CD4-positive, alpha-beta memory T cell (primary cell): ENCODE results near the gene NKD2. TPM values are rescaled to one million over a fixed set of nuclear protein-coding genes. Genes with fewer than 3 reads are reported as not detected.

ENCODE experiments used
- CTCF ChIA-PET: fragments of 350-600 bp; sonication (Branson Sonifier 250); formaldehyde crosslinking; loops from one replicate; lab custom pipeline; 2021; ENCODE audit warnings: inconsistent platforms; ENCODE audit not compliant: partially characterized antibody; lab: Charles Lee
- POLR2A ChIA-PET: fragments of 350-600 bp; sonication (Branson Sonifier 250); formaldehyde crosslinking; loops from one replicate; lab custom pipeline; 2021; ENCODE audit not compliant: partially characterized antibody; lab: Charles Lee
- DNase-seq, 5 donors: peaks; one replicate each; pipeline versions ENCODE4 v3.0.0 to v3.0.0-alpha.2; 2020 to 2022; ENCODE audit warnings: mixed read lengths in 1 of 5
- H3K27ac ChIP-seq: one replicate; pipeline ENCODE4 v1.7.0; 2013; ENCODE audit warnings: low read depth, low read length
- H3K27me3 ChIP-seq: 2 replicates; pipeline ENCODE4 v1.7.0; 2013; ENCODE audit warnings: mild to moderate bottlenecking, low read length, moderate library complexity; ENCODE audit not compliant: insufficient read depth
- H3K36me3 ChIP-seq: 2 replicates; pipeline ENCODE4 v1.7.0; 2013; ENCODE audit warnings: mild to moderate bottlenecking, low read length, moderate library complexity; ENCODE audit not compliant: insufficient read depth
- H3K4me1 ChIP-seq: 2 replicates; pipeline ENCODE4 v1.7.0; 2013; ENCODE audit warnings: mild to moderate bottlenecking, low read length, moderate library complexity; ENCODE audit not compliant: insufficient read depth
- H3K4me3 ChIP-seq, 2 donors: one replicate each; pipeline ENCODE4 v1.7.0; 2013; ENCODE audit warnings: low read length in 2 of 2, mild to moderate bottlenecking in 1 of 2
- H3K9me3 ChIP-seq, 2 donors: one replicate each; pipeline ENCODE4 v1.7.0; 2013; ENCODE audit warnings: low read length in 2 of 2, control low read depth in 1 of 2; ENCODE audit not compliant: control insufficient read depth in 1 of 2
- H3K27ac Mint-ChIP-seq, 7 donors: one replicate each; pipeline ENCODE4 v1.8.0; 2020 to 2021; ENCODE audit warnings: mixed read lengths in 7 of 7, mild to moderate bottlenecking in 6 of 7, inconsistent platforms in 3 of 7, moderate library complexity in 3 of 7
- H3K27me3 Mint-ChIP-seq, 2 donors: one replicate each; pipeline ENCODE4 v1.8.0; 2020 to 2021; ENCODE audit warnings: mixed read lengths in 2 of 2
- H3K36me3 Mint-ChIP-seq, 2 donors: one replicate each; pipeline ENCODE4 v1.8.0; 2020 to 2021; ENCODE audit warnings: mixed read lengths in 2 of 2, inconsistent platforms in 1 of 2, mild to moderate bottlenecking in 1 of 2
- H3K4me1 Mint-ChIP-seq, 4 donors: one replicate each; pipeline ENCODE4 v1.8.0; 2020 to 2021; ENCODE audit warnings: mixed read lengths in 4 of 4, mild to moderate bottlenecking in 1 of 4
- H3K4me3 Mint-ChIP-seq, 8 donors: one replicate each; pipeline ENCODE4 v1.8.0; 2020 to 2021; ENCODE audit warnings: mixed read lengths in 8 of 8, mild to moderate bottlenecking in 7 of 8, moderate library complexity in 6 of 8, inconsistent platforms in 3 of 8
- H3K9me3 Mint-ChIP-seq, 8 donors: one replicate each; pipeline ENCODE4 v1.8.0; 2020 to 2021; ENCODE audit warnings: mixed read lengths in 8 of 8, mild to moderate bottlenecking in 5 of 8, inconsistent platforms in 3 of 8, moderate library complexity in 1 of 8
- intact Hi-C: fragments of 100-400 bp; cut with micrococcal nuclease; formaldehyde crosslinking; loops from one replicate; pipeline ENCODE4 v1.15.1; 2023
- polyA plus RNA-seq, 2 donors: library from polyadenylated mRNA; unstranded; fragments of 300-500 nt; fragmentation: Illumina TruSeq; gene quantifications; one replicate each; pipeline ENCODE4 v1.2.3, GENCODE V29; 2021
- total RNA-seq, 2 experiments: library from RNA; stranded (reverse); gene quantifications; one replicate each; pipeline ENCODE4 v1.2.3, GENCODE V29; 2021

The NKD2 gene
- total and polyA plus RNA-seq, 4 experiments from 2014 or later: not detected

GRCh38 chr5:987761-988160 is 20.8 kb upstream of the NKD2 start:
- Histone ChIP-seq H3K27ac (no peak overlapping the region), H3K27me3 (no peaks in the 10 kb centered on the region), H3K36me3 (no peaks in the 10 kb centered on the region), H3K4me1 (no peaks in the 10 kb centered on the region), H3K4me3 (no peak overlapping the region), H3K9me3 (no peaks in the 10 kb centered on the region)
- DNase-seq: no peak
- ChIA-PET POLR2A (no interaction called here), CTCF (no interaction called here)
- Mint-ChIP-seq H3K36me3 (no peaks in the 10 kb centered on the region), H3K4me1 (peaks cover 0 to 10% (median 2%) of the 10 kb centered on the region in 4 donors), H3K27ac (no peak overlapping the region), H3K27me3 (peaks cover 37 to 48% of the 10 kb centered on the region in 2 donors), H3K9me3 (peaks cover 0 to 40% (median 18%) of the 10 kb centered on the region in 8 donors), H3K4me3 (no peak overlapping the region)
- intact Hi-C loops: no loop called here

GRCh38 chr5:988322-988721 is 20.3 kb upstream of the NKD2 start:
- intact Hi-C loops: no loop called here
- no peaks in the 10 kb centered on the region for H3K36me3 Mint-ChIP-seq
- peaks cover 37 to 48% of the 10 kb centered on the region in 2 donors for H3K27me3 Mint-ChIP-seq
- no peaks in the 10 kb centered on the region for H3K36me3 ChIP-seq
- H3K27ac Mint-ChIP-seq: no peak overlapping the region
- H3K9me3 Mint-ChIP-seq: peaks cover 0 to 40% (median 18%) of the 10 kb centered on the region in 8 donors
- H3K4me1 ChIP-seq: no peaks in the 10 kb centered on the region
- CTCF ChIA-PET: interaction anchor here (3.1 kb wide), 1 partner anchor 152 kb away, joined by 13 read pairs; no protein-coding TSS in a partner anchor
- no peaks in the 10 kb centered on the region for H3K9me3 ChIP-seq
- no peak overlapping the region for H3K27ac ChIP-seq
- DNase-seq: no peak
- H3K4me3 ChIP-seq: no peak overlapping the region
- POLR2A ChIA-PET: no interaction called here
- H3K4me1 Mint-ChIP-seq: peaks cover 0 to 10% (median 2%) of the 10 kb centered on the region in 4 donors
- no peak overlapping the region for H3K4me3 Mint-ChIP-seq
- no peaks in the 10 kb centered on the region for H3K27me3 ChIP-seq

GRCh38 chr5:989961-990530 is 18.6 kb upstream of the NKD2 start:
- H3K27ac ChIP-seq: no peak overlapping the region
- H3K9me3 ChIP-seq: no peaks in the 10 kb centered on the region
- intact Hi-C loops: no loop called here
- peaks cover 26 to 43% of the 10 kb centered on the region in 2 donors for H3K27me3 Mint-ChIP-seq
- peaks cover 0 to 30% (median 12%) of the 10 kb centered on the region in 8 donors for H3K9me3 Mint-ChIP-seq
- H3K4me1 ChIP-seq: no peaks in the 10 kb centered on the region
- no peaks in the 10 kb centered on the region for H3K36me3 ChIP-seq
- ChIA-PET POLR2A (interaction anchor here (1.0 kb wide), 1 partner anchor 12 kb away, joined by 3 read pairs; no protein-coding TSS in a partner anchor), CTCF (interaction anchor here (3.1 kb wide), 1 partner anchor 151 kb away, joined by 13 read pairs; no protein-coding TSS in a partner anchor)
- no peak for DNase-seq
- H3K4me3 ChIP-seq: no peak overlapping the region
- H3K4me3 Mint-ChIP-seq: no peak overlapping the region
- H3K4me1 Mint-ChIP-seq: no peaks in the 10 kb centered on the region
- no peak overlapping the region for H3K27ac Mint-ChIP-seq
- no peaks in the 10 kb centered on the region for H3K27me3 ChIP-seq
- H3K36me3 Mint-ChIP-seq: no peaks in the 10 kb centered on the region

- intact Hi-C loops: no loop called here
- Histone ChIP-seq H3K27ac (no peak overlapping the region), H3K9me3 (no peaks in the 10 kb centered on the region), H3K4me3 (no peak overlapping the region), H3K27me3 (no peaks in the 10 kb centered on the region), H3K36me3 (no peaks in the 10 kb centered on the region), H3K4me1 (no peaks in the 10 kb centered on the region)
- H3K27me3 Mint-ChIP-seq: peaks cover 18 to 37% of the 10 kb centered on the region in 2 donors
- H3K4me1 Mint-ChIP-seq: peaks cover under 1 to 3% (median 2%) of the 10 kb centered on the region in 4 donors
- CTCF ChIA-PET: interaction anchor here (3.1 kb wide), 1 partner anchor 149 kb away, joined by 13 read pairs; no protein-coding TSS in a partner anchor
- DNase-seq: no peak
- no peak overlapping the region for H3K4me3 Mint-ChIP-seq
- H3K36me3 Mint-ChIP-seq: no peaks in the 10 kb centered on the region
- H3K9me3 Mint-ChIP-seq: peaks cover 0 to 17% (median 9%) of the 10 kb centered on the region in 8 donors
- POLR2A ChIA-PET: no interaction called here
- no peak overlapping the region for H3K27ac Mint-ChIP-seq
Measured at GRCh38 chr5:991472-992267, 16.9 kb upstream of the NKD2 start.

- Mint-ChIP-seq H3K36me3 (no peaks in the 10 kb centered on the region), H3K4me1 (peaks cover 8 to 11% (median 9%) of the 10 kb centered on the region in 4 donors), H3K27ac (no peak overlapping the region), H3K9me3 (no peaks in the 10 kb centered on the region), H3K27me3 (peaks cover 9 to 25% of the 10 kb centered on the region in 2 donors), H3K4me3 (no peak overlapping the region)
- no peaks in the 10 kb centered on the region for H3K27me3 ChIP-seq
- ChIA-PET CTCF (no interaction called here), POLR2A (no interaction called here)
- intact Hi-C loops: no loop called here
- H3K4me1 ChIP-seq: peaks cover 8% of the 10 kb centered on the region
- no peaks in the 10 kb centered on the region for H3K36me3 ChIP-seq
- no peak for DNase-seq
- H3K27ac ChIP-seq: no peak overlapping the region
- no peaks in the 10 kb centered on the region for H3K9me3 ChIP-seq
- H3K4me3 ChIP-seq: no peak overlapping the region
Measured at GRCh38 chr5:994272-994607, 14.4 kb upstream of the NKD2 start.

- Histone ChIP-seq H3K4me3 (no peak overlapping the region), H3K27me3 (no peaks in the 10 kb centered on the region), H3K27ac (no peak overlapping the region), H3K4me1 (peaks cover 8% of the 10 kb centered on the region), H3K36me3 (no peaks in the 10 kb centered on the region), H3K9me3 (no peaks in the 10 kb centered on the region)
- POLR2A ChIA-PET: no interaction called here
- no peak overlapping the region for H3K27ac Mint-ChIP-seq
- H3K4me1 Mint-ChIP-seq: peaks cover 8 to 11% (median 9%) of the 10 kb centered on the region in 4 donors
- no peaks in the 10 kb centered on the region for H3K9me3 Mint-ChIP-seq
- CTCF ChIA-PET: no interaction called here
- H3K27me3 Mint-ChIP-seq: peaks cover 9 to 22% of the 10 kb centered on the region in 2 donors
- intact Hi-C loops: no loop called here
- no peaks in the 10 kb centered on the region for H3K36me3 Mint-ChIP-seq
- no peak for DNase-seq
- H3K4me3 Mint-ChIP-seq: no peak overlapping the region
Measured at GRCh38 chr5:994821-995220, 13.8 kb upstream of the NKD2 start.

- Histone ChIP-seq H3K4me1 (peaks cover 8% of the 10 kb centered on the region), H3K27ac (no peak overlapping the region), H3K27me3 (no peaks in the 10 kb centered on the region), H3K36me3 (no peaks in the 10 kb centered on the region), H3K4me3 (no peak overlapping the region), H3K9me3 (no peaks in the 10 kb centered on the region)
- ChIA-PET POLR2A (no interaction called here), CTCF (no interaction called here)
- Mint-ChIP-seq H3K27ac (no peak overlapping the region), H3K4me3 (no peak overlapping the region), H3K36me3 (no peaks in the 10 kb centered on the region), H3K9me3 (no peaks in the 10 kb centered on the region), H3K4me1 (peaks cover 8 to 11% (median 9%) of the 10 kb centered on the region in 4 donors), H3K27me3 (peaks cover 9 to 19% of the 10 kb centered on the region in 2 donors)
- DNase-seq: no peak
- intact Hi-C loops: no loop called here
Measured at GRCh38 chr5:995318-995717, 13.3 kb upstream of the NKD2 start.
